Cardiac atrium fibroblast (primary cell): ENCODE measurements around the gene ABCG5. TPM values are rescaled to one million over a fixed set of nuclear protein-coding genes. Genes with fewer than 3 reads are reported as not detected.

Experiments
- total RNA-seq: library from RNA; depleted of rRNA; stranded (reverse); fragments of >200 nt; gene quantifications from 2 replicates; pipeline ENCODE4 v1.2.3, GENCODE V29; 2015

ABCG5 gene
- not detected in 2 replicates for total RNA-seq

GRCh38 chr2:43838560-43839267 lies at the start of gene ABCG5, which contains the start of gene ABCG8:
Gene ABCG5, minus strand, starts transcription at chr2:43838839. Its CDS starts 160 bp downstream, at chr2:43838679.
Gene ABCG8, plus strand, starts transcription at chr2:43838971. Its CDS starts 83 bp downstream, at chr2:43839054.

GRCh38 chr2:43773876-43774613 lies 64.6 kb downstream of the ABCG5 start, which contains the start of gene DYNC2LI1:
Gene DYNC2LI1, plus strand, starts transcription at chr2:43774039. Its CDS starts 100 bp downstream, at chr2:43774139.

Other genes with a start within 250 kb of the ABCG5 start
- 12.3 and 15.4 TPM in 2 replicates for gene THADA, start 242.8 kb downstream of the ABCG5 start, total RNA-seq
- 0.90 and 1.8 TPM in 2 replicates for gene PLEKHH2, start 201.6 kb downstream of the ABCG5 start, total RNA-seq
- 0.72 TPM in 1 of 2 replicates, not detected in the other for gene C1GALT1C1L, start 162.4 kb downstream of the ABCG5 start, total RNA-seq
- 8.7 and 13.5 TPM in 2 replicates for gene DYNC2LI1, start 64.8 kb downstream of the ABCG5 start, total RNA-seq
- not detected in 2 replicates for gene ABCG8, start 132 bp upstream of the ABCG5 start, total RNA-seq
- gene LRPPRC, start 157.2 kb upstream of the ABCG5 start, total RNA-seq: 31.2 and 42.3 TPM in 2 replicates